GM23248 (cell line): ENCODE measurements around the gene CDH3. TPM values are rescaled to one million over a fixed set of nuclear protein-coding genes. Genes with fewer than 3 reads are reported as not detected.

Source experiments
- DNase-seq: peaks from one replicate; pipeline ENCODE4 v3.0.0-alpha.2; 2015
- H2AFZ ChIP-seq: fragments of 200-600 bp; sonication (generic); 2 replicates; pipeline ENCODE4 v1.6.1; 2016; ENCODE audit warnings: antibody characterized with exemption
- H3F3A ChIP-seq: fragments of 200-600 bp; sonication (generic); 2 replicates; pipeline ENCODE4 v1.6.1; 2016; ENCODE audit warnings: mild to moderate bottlenecking, antibody characterized with exemption, mixed run types; ENCODE audit not compliant: insufficient read depth
- H3K27ac ChIP-seq: fragments of 200-600 bp; sonication (generic); 2 replicates; pipeline ENCODE4 v1.5.1; 2016; ENCODE audit warnings: mild to moderate bottlenecking
- H3K27me3 ChIP-seq: fragments of 200-600 bp; sonication (generic); replicated peaks from 2 replicates; pipeline ENCODE4 v1.6.1; 2016; ENCODE audit warnings: mild to moderate bottlenecking; ENCODE audit not compliant: insufficient read depth
- H3K36me3 ChIP-seq: fragments of 200-600 bp; sonication (generic); 2 replicates; pipeline ENCODE4 v1.6.1; 2016; ENCODE audit warnings: low read depth, mild to moderate bottlenecking
- H3K4me1 ChIP-seq: fragments of 200-600 bp; sonication (generic); 2 replicates; pipeline ENCODE4 v1.6.1; 2016; ENCODE audit warnings: mild to moderate bottlenecking; ENCODE audit not compliant: insufficient read depth
- H3K4me2 ChIP-seq: fragments of 200-600 bp; sonication (generic); one replicate; pipeline ENCODE4 v1.6.1; 2016; ENCODE audit warnings: mild to moderate bottlenecking; ENCODE audit not compliant: unreplicated experiment
- H3K4me3 ChIP-seq: fragments of 200-600 bp; sonication (generic); 2 replicates; pipeline ENCODE4 v1.5.1; 2016; ENCODE audit warnings: mild to moderate bottlenecking
- H3K79me2 ChIP-seq: fragments of 200-600 bp; sonication (generic); 2 replicates; pipeline ENCODE4 v1.6.1; 2016; ENCODE audit warnings: mild to moderate bottlenecking; ENCODE audit not compliant: insufficient read depth
- H3K9ac ChIP-seq: fragments of 200-600 bp; sonication (generic); 2 replicates; pipeline ENCODE4 v1.6.1; 2016; ENCODE audit warnings: mild to moderate bottlenecking
- H3K9me2 ChIP-seq: fragments of 200-600 bp; sonication (generic); 2 replicates; pipeline ENCODE4 v1.6.1; 2016; ENCODE audit warnings: mixed run types, mild to moderate bottlenecking, moderate library complexity; ENCODE audit not compliant: insufficient read depth
- H3K9me3 ChIP-seq: fragments of 200-600 bp; sonication (generic); one replicate; pipeline ENCODE4 v1.6.1; 2017; ENCODE audit warnings: low read depth
- H4K20me1 ChIP-seq: fragments of 200-600 bp; sonication (generic); 2 replicates; pipeline ENCODE4 v1.6.0; 2016; ENCODE audit not compliant: insufficient read depth
- EZH2 ChIP-seq: fragments of 200-600 bp; sonication (generic); IDR thresholded peaks from 2 replicates; pipeline ENCODE4 v1.6.1; 2018; ENCODE audit warnings: antibody characterized with exemption, mild to moderate bottlenecking; ENCODE audit not compliant: insufficient read depth, poor library complexity, severe bottlenecking
- EZH2phosphoT487 ChIP-seq: fragments of 200-600 bp; sonication (generic); IDR thresholded peaks from 2 replicates; pipeline ENCODE4 v1.6.1; 2018; ENCODE audit warnings: antibody characterized with exemption, moderate library complexity, mild to moderate bottlenecking, low read depth; ENCODE audit not compliant: insufficient read depth
- WGBS, 2 experiments: methylation state at CpG; one replicate each; pipeline ENCODE4 v1.1.6; 2015 to 2017; ENCODE audit warnings: low lambda C conversion rate in 2 of 2, low coverage in 1 of 2; ENCODE audit errors: missing lambda C conversion rate in 2 of 2; 5-methylcytosine and 5-hydroxymethylcytosine counted together
- in situ Hi-C: fragments of 300-500 bp; cut with MboI; formaldehyde crosslinking; loops from 2 replicates; pipeline ENCODE4 v1.15.0; 2020
- polyA plus RNA-seq: library from polyadenylated mRNA; unstranded; fragments of >200 nt; fragmentation: Nextera tagmentation; extraction: Ambion mirVana; gene quantifications from 2 replicates; pipeline ENCODE4 v1.2.1, GENCODE V29; 2016
- total RNA-seq: library from RNA; depleted of rRNA; stranded (reverse); fragments of >200 nt; shearing (Covaris generic); gene quantifications from 2 replicates; pipeline ENCODE4 v1.2.3, GENCODE V29; 2014

CDH3 gene
- total and polyA plus RNA-seq, 2 experiments from 2014 or later, result not detected

DNA sequence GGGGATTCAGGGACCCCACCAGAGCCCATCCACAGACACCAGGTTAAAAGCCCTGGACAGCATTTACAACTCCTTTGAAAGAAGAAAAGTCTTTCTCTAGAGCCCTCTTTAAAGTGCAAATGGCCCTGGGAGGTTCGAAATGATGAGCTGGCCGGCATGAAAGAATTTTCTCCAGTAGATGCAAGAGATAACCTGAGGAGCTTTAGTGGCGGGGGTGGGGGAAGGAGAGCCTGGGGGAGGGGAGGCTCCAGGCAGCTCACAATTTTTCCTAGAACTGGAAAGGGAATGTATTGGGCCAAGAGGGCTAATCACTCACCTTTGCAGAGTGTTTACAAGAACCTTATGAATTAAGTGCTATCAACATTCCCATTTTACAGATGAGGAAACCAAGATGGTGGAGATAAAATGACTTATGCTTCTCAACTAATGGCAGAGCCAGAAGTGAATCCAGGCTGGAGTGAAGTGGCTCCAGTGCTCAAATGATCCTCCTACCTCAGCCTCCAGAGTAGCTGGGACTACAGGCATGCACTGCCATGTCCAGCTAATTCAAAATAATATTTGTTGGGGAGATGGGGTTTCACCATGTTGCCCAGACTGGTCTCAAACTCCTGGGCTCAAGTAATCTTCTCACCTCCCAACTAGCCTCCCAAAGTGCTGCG lies 87.8 kb downstream of the CDH3 start:
- no peaks in the 10 kb centered on the region for H4K20me1 ChIP-seq
- no peaks in the 10 kb centered on the region for H3K9me2 ChIP-seq
- H3K4me2 ChIP-seq, result no peak overlapping the region
- in situ Hi-C loops, result no loop called here
- H3F3A ChIP-seq, result no peaks in the 10 kb centered on the region
- H3K79me2 ChIP-seq, result no peaks in the 10 kb centered on the region
- 33 to 37% methylated on average over 4 of the region's 4 CpGs for WGBS, 2 experiments
- DNase-seq, result no peak
- H3K27ac ChIP-seq, result no peak overlapping the region
- H3K36me3 ChIP-seq, result no peaks in the 10 kb centered on the region
- H3K4me1 ChIP-seq, result no peaks in the 10 kb centered on the region
- peaks cover 29% of the 10 kb centered on the region for H3K27me3 ChIP-seq
- no peak overlapping the region for H2AFZ ChIP-seq
- H3K4me3 ChIP-seq, result no peak overlapping the region
- H3K9ac ChIP-seq, result no peak overlapping the region
- TF ChIP-seq EZH2 (no peak), EZH2phosphoT487 (no peak)
- no peaks in the 10 kb centered on the region for H3K9me3 ChIP-seq

DNA sequence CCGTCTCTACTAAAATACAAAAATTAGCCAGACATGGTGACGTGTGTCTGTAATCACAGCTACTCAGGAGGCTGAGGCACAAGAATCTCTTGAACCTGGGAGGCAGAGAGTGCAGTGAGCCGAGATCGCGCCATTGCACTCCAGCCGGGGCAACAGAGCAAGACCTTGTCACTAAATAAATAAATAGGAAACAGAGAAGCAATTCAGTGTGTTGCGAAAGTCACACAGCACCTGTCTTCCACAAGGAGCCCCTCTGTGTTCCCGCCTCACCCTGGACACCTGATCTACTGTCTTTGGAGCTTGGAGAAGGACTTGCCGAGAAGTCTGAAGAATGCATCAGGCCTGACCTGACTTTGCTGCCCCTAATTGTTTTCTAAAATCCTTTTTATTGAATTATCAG lies 88.5 kb downstream of the CDH3 start:
- Histone ChIP-seq H3K9ac (no peak overlapping the region), H3K9me3 (no peaks in the 10 kb centered on the region), H3K9me2 (no peaks in the 10 kb centered on the region), H2AFZ (no peak overlapping the region), H3K4me2 (no peak overlapping the region), H3K27ac (no peak overlapping the region), H3K36me3 (no peaks in the 10 kb centered on the region), H3K27me3 (peaks cover 35% of the 10 kb centered on the region), H3F3A (no peaks in the 10 kb centered on the region), H4K20me1 (no peaks in the 10 kb centered on the region), H3K4me3 (no peak overlapping the region), H3K79me2 (no peaks in the 10 kb centered on the region), H3K4me1 (no peaks in the 10 kb centered on the region)
- 81 to 83% methylated on average over 9 of the region's 9 CpGs for WGBS, 2 experiments
- in situ Hi-C loops, result no loop called here
- TF ChIP-seq EZH2, result no peak
- no peak for TF ChIP-seq EZH2phosphoT487
- DNase-seq, result no peak

DNA sequence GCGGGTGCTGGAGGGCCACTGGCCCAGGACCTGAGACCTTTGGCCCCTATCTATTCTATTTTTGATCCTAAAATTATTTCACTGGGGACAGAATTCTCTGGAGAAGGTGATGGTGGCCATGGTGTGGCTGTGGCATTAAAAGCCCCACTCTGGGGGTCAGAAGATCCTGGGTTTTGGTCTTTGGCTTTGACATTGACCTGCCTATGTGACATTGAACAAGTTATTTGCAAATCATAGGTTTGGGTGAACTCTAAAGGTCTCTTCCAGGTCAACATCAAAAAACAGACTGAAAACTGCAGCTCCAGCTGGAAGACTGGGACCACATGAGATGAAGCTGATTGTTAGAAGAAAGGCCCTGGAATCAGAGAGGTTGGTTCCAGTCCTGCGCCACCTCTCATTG lies 89.7 kb downstream of the CDH3 start:
- WGBS, 2 experiments, result 87 to 93% methylated on average over 2 of the region's 2 CpGs
- in situ Hi-C loops, result no loop called here
- Histone ChIP-seq H3K9ac (no peak overlapping the region), H3K4me2 (no peak overlapping the region), H3K36me3 (no peaks in the 10 kb centered on the region), H3K4me1 (no peaks in the 10 kb centered on the region), H4K20me1 (no peaks in the 10 kb centered on the region), H2AFZ (no peak overlapping the region), H3K9me2 (no peaks in the 10 kb centered on the region), H3K9me3 (no peaks in the 10 kb centered on the region), H3K27ac (no peak overlapping the region), H3K79me2 (no peaks in the 10 kb centered on the region), H3K4me3 (no peak overlapping the region), H3K27me3 (peaks cover 34% of the 10 kb centered on the region), H3F3A (no peaks in the 10 kb centered on the region)
- DNase-seq, result no peak
- TF ChIP-seq EZH2phosphoT487, result no peak
- TF ChIP-seq EZH2, result no peak

DNA sequence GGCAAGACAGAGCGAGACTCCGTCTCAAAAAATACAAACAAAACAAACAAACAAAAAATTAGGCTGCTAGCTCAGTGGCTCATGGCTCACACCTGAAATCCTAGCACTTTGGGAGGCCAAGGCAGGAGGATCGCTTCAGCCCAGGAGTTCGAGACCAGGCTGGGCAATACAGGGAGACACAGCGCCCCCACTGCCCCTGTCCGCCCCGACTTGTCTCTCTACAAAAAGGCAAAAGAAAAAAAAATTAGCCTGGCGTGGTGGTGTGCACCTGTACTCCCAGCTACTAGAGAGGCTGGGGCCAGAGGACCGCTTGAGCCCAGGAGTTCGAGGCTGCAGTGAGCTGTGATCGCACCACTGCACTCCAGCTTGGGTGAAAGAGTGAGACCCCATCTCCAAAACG lies 91.5 kb downstream of the CDH3 start:
- H4K20me1 ChIP-seq, result no peaks in the 10 kb centered on the region
- no peaks in the 10 kb centered on the region for H3K4me1 ChIP-seq
- no peak overlapping the region for H2AFZ ChIP-seq
- no peak overlapping the region for H3K9ac ChIP-seq
- WGBS, 2 experiments, result 80 to 84% methylated on average over 12 of the region's 12 CpGs
- no peaks in the 10 kb centered on the region for H3K36me3 ChIP-seq
- DNase-seq, result no peak
- in situ Hi-C loops, result no loop called here
- H3K27ac ChIP-seq, result no peak overlapping the region
- TF ChIP-seq EZH2 (no peak), EZH2phosphoT487 (no peak)
- H3K4me3 ChIP-seq, result no peak overlapping the region
- no peak overlapping the region for H3K4me2 ChIP-seq
- H3F3A ChIP-seq, result no peaks in the 10 kb centered on the region
- peaks cover 34% of the 10 kb centered on the region for H3K27me3 ChIP-seq
- no peaks in the 10 kb centered on the region for H3K9me2 ChIP-seq
- no peaks in the 10 kb centered on the region for H3K9me3 ChIP-seq
- H3K79me2 ChIP-seq, result no peaks in the 10 kb centered on the region
